Heart right ventricle (tissue), 16 donors: ENCODE measurements around the gene GGA3. TPM values are rescaled to one million over a fixed set of nuclear protein-coding genes. Genes with fewer than 3 reads are reported as not detected.

Source experiments
- ATAC-seq, 8 donors: fragments of 200-7000 bp; cut with Tn5 transposase; one replicate each; pipeline ENCODE4 v1.9.1; 2020; ENCODE audit warnings: mild to moderate bottlenecking in 8 of 8, moderate library complexity in 8 of 8, moderate number of reproducible peaks in 1 of 8
- DNase-seq, 2 donors: peaks; one replicate each; pipeline ENCODE4 v3.0.0-alpha.2; 2020
- H3K27ac ChIP-seq, 10 donors: fragments of 200-600 bp; sonication (generic) in 2 of 10; one replicate each; pipeline versions ENCODE4 v1.5.0 to v1.8.0; 2020 to 2022; ENCODE audit warnings: mild to moderate bottlenecking in 3 of 10
- H3K27me3 ChIP-seq, 7 donors: fragments of 200-600 bp; one replicate each; pipeline ENCODE4 v1.8.0; 2021 to 2022; ENCODE audit warnings: mild to moderate bottlenecking in 2 of 7
- H3K36me3 ChIP-seq, 9 donors: fragments of 200-600 bp; sonication (generic) in 1 of 9; one replicate each; pipeline versions ENCODE4 v1.5.0 to v1.8.0; 2020 to 2022; ENCODE audit warnings: mild to moderate bottlenecking in 2 of 9
- H3K4me1 ChIP-seq, 9 donors: fragments of 200-600 bp; sonication (generic) in 1 of 9; one replicate each; pipeline versions ENCODE4 v1.5.0 to v1.8.0; 2020 to 2022; ENCODE audit warnings: mild to moderate bottlenecking in 4 of 9
- H3K4me3 ChIP-seq, 10 donors: fragments of 200-600 bp; sonication (generic) in 2 of 10; one replicate each; pipeline versions ENCODE4 v1.5.0 to v1.8.0; 2020 to 2022; ENCODE audit warnings: mild to moderate bottlenecking in 7 of 10, moderate library complexity in 2 of 10
- H3K9me3 ChIP-seq, 11 donors: fragments of 200-600 bp in 10 of 11; sonication (generic) in 2 of 11; one replicate each; pipeline versions ENCODE4 v1.5.0 to v1.8.0; 2013 to 2022; ENCODE audit warnings: mild to moderate bottlenecking in 2 of 11, control low read depth in 1 of 11, moderate library complexity in 1 of 11
- WGBS, 2 donors: extraction: QIAGEN DNeasy Blood & Tissue Kit; methylation state at CpG; one replicate each; pipeline ENCODE4 v1.1.7; 2013; ENCODE audit warnings: inconsistent platforms in 1 of 2; 5-methylcytosine and 5-hydroxymethylcytosine counted together
- intact Hi-C, 10 donors: fragments of 100-400 bp; cut with DNase I; formaldehyde crosslinking; loops; one replicate each; pipeline versions ENCODE4 v1.11.1 to v1.14.2; 2022
- polyA plus RNA-seq, 2 donors: library from polyadenylated mRNA; stranded (reverse); fragments of 200-250 nt; gene quantifications; one replicate each; pipeline ENCODE4 v1.2.3, GENCODE V29; 2013
- total RNA-seq, 10 donors: library from RNA; stranded (reverse); fragmentation: NEBNext Ultra II Directional in 3 of 10; extraction: Animal tissue kit (Norgen Biotek cat#: 25700) in 3 of 10; gene quantifications; one replicate each; pipeline versions ENCODE4 v1.2.1 to v1.2.4, GENCODE V29; 2021 to 2023
- TF ChIP-seq, protein P1 (sequence below), 9 donors: fragments of 200-600 bp; sonication (generic) in 2 of 9; IDR thresholded peaks; one replicate each; pipeline versions ENCODE4 v1.5.0 to v1.8.0; 2021 to 2022; ENCODE audit warnings: antibody characterized with exemption in 9 of 9, mild to moderate bottlenecking in 5 of 9, moderate library complexity in 1 of 9
- donor health status: Arrhythmogenic right ventricular cardiomyopathy.
- donor health status: ischemic (EF 13 %, LVEDD 7.1; RV severe dilation, severe dysfunction).
- donor health status: healthy with polysubstance abuse.
- donor health status: DM: no; HTN: yes; CAD: no.
- donor health status: DM: no; HTN: no; CAD: no.
- donor health status: ischemic (EF 25% LVEDD 6.9; RV normal size, moderate dysfunction).
- donor health status: ischemic (EF 25% LVEDD 5.7; RV mildly dilated, moderate dysfunction).
- donor health status: healthy.
- donor health status: DM: yes; HTN: yes; CAD: no.
- donor health status: Ischemic cardiomyopathy.
- donor health status: ischemic (EF 35%, LVEDD 5.7; RV mildly dilated, moderate dysfunction).
- donor health status: nonischemic (EF 11% LVEDD 7.7; RV severe dilation, severe dysfunction).
- donor health status: DM: yes; HTN: yes; CAD: no.
- donor health status: PGD.
- donor health status: ischemic (EF 29% LVEDD 5.4; RV normal size, mild dysfunction).
- donor health status: nonischemic (EF 23%, LVEDD 6.1; RV moderate dilation, normal function).

GGA3 gene
- total and polyA plus RNA-seq, 12 donors: 13.1 to 30.2 (median 20.7) TPM

DNA sequence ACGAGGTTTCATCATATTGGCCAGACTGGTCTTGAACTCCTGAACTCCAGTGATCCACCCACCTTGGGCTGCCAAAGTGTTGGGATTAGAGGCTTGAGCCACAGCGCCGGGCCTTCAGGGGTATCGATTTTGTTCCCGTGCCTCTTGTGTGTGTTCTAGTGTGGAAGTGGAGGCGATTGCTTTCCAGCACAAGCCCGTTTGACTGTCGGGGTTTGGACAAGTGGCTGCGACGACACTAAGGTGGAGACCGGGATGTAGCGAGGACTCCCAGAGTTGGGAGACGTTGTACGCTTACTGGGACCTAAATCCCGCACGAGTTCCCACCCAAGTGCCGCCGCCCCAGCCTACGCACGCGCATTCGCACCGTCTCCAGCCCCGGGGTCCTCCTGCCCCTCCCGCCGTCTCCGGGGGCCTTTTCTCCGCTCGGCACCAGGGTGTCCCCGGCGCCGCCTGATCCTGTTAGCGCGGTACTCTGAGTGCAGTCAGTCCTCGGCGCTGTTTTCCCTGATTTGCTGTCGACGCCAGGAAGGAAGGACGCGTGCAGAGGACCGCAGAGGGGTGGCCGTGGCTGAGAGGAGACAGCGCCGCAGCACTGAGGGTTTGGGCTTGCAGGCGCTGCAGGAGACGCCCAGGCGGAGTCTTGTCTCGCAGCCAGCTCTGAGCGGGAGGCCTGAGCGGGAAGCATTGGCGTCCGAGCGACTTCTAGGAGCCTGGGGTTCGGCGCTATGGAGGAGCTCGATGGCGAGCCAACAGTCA lies 56.2 kb downstream of the GGA3 start, which contains the start of gene NUP85:
Gene NUP85, plus strand, starts transcription at position 643 of the 756 bp plus-strand sequence. Its CDS starts 83 bp downstream, at position 726.
- intact Hi-C loops: loop anchor here in 5 of 10 donors (5.0 to 10.0 kb wide), 6 partner anchors 90 to 243 kb away; partner anchors contain the start of genes ATP5PD (in 1 of the 5) and KCTD2 (in 1 of the 5)
- Histone ChIP-seq H3K27me3 (no peaks in the 10 kb centered on the region), H3K36me3 (peaks cover 0 to 21% (median 9%) of the 10 kb centered on the region in 9 donors), H3K4me1 (peaks cover 5 to 28% (median 21%) of the 10 kb centered on the region in 9 donors), H3K4me3 (peak within 1 kb of the TSS; percentile 67 to 99 (median 86)), H3K27ac (peak within 1 kb of the TSS; percentile 92 to 98 (median 96)), H3K9me3 (no peaks in the 10 kb centered on the region)
- TF ChIP-seq, protein P1, sequence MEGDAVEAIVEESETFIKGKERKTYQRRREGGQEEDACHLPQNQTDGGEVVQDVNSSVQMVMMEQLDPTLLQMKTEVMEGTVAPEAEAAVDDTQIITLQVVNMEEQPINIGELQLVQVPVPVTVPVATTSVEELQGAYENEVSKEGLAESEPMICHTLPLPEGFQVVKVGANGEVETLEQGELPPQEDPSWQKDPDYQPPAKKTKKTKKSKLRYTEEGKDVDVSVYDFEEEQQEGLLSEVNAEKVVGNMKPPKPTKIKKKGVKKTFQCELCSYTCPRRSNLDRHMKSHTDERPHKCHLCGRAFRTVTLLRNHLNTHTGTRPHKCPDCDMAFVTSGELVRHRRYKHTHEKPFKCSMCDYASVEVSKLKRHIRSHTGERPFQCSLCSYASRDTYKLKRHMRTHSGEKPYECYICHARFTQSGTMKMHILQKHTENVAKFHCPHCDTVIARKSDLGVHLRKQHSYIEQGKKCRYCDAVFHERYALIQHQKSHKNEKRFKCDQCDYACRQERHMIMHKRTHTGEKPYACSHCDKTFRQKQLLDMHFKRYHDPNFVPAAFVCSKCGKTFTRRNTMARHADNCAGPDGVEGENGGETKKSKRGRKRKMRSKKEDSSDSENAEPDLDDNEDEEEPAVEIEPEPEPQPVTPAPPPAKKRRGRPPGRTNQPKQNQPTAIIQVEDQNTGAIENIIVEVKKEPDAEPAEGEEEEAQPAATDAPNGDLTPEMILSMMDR (IDR thresholded peaks at IDR 0.05): no peak
- DNase-seq: peak; percentile 95 to 96
- ATAC-seq: peak; percentile 93 to 98 (median 96)
- 0% methylated on average over 57 of the region's 57 CpGs for WGBS, 2 donors

DNA sequence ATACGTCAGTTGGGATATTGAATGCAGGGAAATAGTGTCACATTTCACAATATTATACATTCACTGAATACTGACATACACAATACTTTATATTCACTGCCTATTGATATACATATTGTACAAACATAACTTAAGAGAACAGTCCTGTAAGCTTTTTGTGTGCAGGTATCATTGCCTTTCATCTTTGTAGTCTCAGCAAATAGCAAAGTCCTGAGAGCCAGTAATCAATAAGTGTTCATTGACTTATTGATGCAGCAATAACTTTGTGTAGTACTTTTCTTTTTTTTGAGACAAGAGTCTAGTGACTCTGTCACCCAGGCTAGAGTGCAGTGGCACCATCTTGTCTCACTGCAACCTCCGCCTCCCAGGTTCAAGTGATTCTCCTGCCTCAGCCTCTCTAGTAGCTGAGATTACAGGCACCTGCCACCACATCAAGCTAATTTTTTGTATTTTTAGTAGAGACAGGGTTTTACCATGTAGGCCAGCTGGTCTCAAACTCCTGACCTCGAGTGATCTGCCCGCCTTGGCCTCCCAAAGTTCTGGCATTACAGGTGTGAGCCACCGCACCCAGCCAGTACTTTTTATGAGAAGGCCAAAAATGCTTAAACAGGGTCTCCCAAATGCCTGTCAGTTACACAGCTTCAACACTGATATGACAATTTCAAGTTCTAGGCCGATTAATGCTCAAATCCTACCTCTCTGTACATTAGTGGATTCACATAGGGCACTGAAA lies 61.4 kb downstream of the GGA3 start:
- H3K9me3 ChIP-seq: no peaks in the 10 kb centered on the region
- ATAC-seq: no peak
- peaks cover 0 to 11% (median 6%) of the 10 kb centered on the region in 9 donors for H3K4me1 ChIP-seq
- no peak overlapping the region for H3K27ac ChIP-seq
- no peaks in the 10 kb centered on the region for H3K36me3 ChIP-seq
- intact Hi-C loops: loop anchor here in 8 of 10 donors (2.0 to 10.0 kb wide), 9 partner anchors 85 to 239 kb away; partner anchors contain the start of genes ATP5PD (in 1 of the 8) and KCTD2 (in 1 of the 8)
- H3K4me3 ChIP-seq: no peak overlapping the region
- TF ChIP-seq, protein P1 (IDR thresholded peaks at IDR 0.05): no peak
- H3K27me3 ChIP-seq: no peaks in the 10 kb centered on the region
- WGBS, 2 donors: 87 to 93% methylated on average over 6 of the region's 6 CpGs
- DNase-seq: no peak

DNA sequence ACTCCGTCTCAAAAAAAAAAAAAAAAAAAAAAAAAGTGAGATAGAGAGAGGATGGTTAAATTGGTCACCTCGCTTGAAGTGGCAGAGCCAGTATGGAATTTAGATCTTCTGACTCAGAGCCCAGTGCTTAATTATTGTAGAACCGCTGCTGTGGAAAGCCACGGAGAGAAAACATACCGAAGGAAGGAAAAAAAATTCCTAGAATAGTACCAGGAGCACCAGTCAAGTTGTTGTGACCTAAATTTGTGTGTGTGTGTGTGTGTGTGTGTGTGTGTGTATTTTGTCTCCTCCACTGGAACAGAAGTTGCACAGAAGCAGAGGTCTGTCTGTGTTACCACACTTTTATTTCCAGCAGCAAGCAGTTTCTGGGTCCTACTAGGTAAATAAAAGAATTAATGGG lies 66.5 kb downstream of the GGA3 start:
- Histone ChIP-seq H3K9me3 (no peaks in the 10 kb centered on the region), H3K4me1 (no peaks in the 10 kb centered on the region), H3K27me3 (no peaks in the 10 kb centered on the region), H3K36me3 (no peaks in the 10 kb centered on the region), H3K27ac (no peak overlapping the region), H3K4me3 (no peak overlapping the region)
- no peak for ATAC-seq
- DNase-seq: no peak
- intact Hi-C loops: no loop called here
- WGBS, 2 donors: 84 to 87% methylated on average over 4 of the region's 5 CpGs
- TF ChIP-seq, protein P1 (IDR thresholded peaks at IDR 0.05): no peak

DNA sequence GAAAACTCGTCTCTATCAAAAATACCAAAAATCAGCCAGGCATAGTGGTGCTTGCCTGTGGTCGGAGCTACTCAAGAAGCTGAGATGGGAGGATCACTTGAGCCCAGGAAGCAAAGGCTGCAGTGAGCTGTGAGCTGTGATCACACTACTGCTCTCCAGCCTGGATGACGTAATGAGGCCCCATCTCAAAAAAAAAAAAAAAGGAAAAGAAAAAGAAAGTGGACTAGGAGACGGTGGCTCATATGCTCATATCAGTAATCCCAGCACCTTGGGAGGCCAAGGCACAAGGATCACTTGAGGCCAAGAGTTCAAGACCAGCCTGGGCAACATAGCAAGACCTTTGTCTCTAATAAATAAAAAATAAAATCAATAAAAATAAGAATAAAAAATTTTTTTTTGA lies 69.8 kb downstream of the GGA3 start:
- Histone ChIP-seq H3K27ac (no peak overlapping the region), H3K9me3 (no peaks in the 10 kb centered on the region), H3K4me1 (no peaks in the 10 kb centered on the region), H3K36me3 (no peaks in the 10 kb centered on the region), H3K4me3 (no peak overlapping the region), H3K27me3 (no peaks in the 10 kb centered on the region)
- intact Hi-C loops: loop anchor here in 1 of 10 donors (2.0 kb wide), 1 partner anchor 21 kb away; no protein-coding TSS in a partner anchor
- WGBS, 2 donors: 66 to 70% methylated on average over 4 of the region's 4 CpGs
- DNase-seq: no peak
- ATAC-seq: no peak
- TF ChIP-seq, protein P1 (IDR thresholded peaks at IDR 0.05): no peak
